ENCODE results near the gene UBE2I. TPM values are rescaled to one million over a fixed set of nuclear protein-coding genes. Genes with fewer than 3 reads are reported as not detected.

UBE2I gene
- polyA plus RNA-seq, 4 donors: 152 to 184 (median 163) TPM

- no peak for DNase-seq (ENCODE audit: low read depth in 4 of 4, low spot score in 2 of 4)
Measured at GRCh38 chr16:1311738-1312466, 2.5 kb downstream of the UBE2I start.

DNA sequence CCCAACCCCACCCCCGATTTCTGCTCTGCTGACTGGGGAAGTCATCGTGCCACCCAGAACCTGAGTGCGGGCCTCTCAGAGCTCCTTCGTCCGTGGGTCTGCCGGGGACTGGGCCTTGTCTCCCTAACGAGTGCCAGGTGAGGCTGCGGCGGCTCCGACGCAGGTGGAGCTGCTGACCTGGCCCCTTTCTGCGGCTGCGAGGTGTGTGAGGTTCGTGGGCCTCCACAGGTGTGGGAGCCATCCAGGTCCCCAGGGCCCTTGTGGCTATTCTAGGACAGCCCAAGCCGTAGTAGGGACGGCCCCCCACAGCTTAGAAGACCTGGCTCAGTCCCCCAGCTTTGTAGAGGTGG is 3.0 kb downstream of the UBE2I start:
- DNase-seq (ENCODE audit: low read depth in 4 of 4, low spot score in 2 of 4): no peak

DNA sequence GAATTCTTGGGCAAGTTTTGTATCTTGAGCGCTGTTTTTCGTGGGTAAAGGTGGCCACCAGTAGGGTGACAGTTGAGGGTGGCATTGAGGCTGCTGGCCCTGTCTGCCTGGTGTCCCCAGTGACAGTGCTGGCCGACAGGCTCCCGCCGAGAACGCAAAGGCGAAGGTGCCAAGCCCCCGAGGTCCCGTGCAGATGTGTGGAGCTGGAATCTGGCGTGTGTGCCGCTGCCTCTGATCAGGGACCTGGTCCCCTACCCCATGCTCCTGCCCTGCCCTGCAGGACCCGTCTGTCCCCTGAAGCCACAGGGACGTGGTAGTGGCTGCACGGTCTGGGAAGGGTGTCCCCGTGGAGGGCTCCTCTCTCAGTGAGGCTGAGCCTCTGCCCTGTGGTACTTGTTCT is 3.5 kb downstream of the UBE2I start:
- DNase-seq (ENCODE audit: low read depth in 4 of 4, low spot score in 2 of 4): no peak

DNA sequence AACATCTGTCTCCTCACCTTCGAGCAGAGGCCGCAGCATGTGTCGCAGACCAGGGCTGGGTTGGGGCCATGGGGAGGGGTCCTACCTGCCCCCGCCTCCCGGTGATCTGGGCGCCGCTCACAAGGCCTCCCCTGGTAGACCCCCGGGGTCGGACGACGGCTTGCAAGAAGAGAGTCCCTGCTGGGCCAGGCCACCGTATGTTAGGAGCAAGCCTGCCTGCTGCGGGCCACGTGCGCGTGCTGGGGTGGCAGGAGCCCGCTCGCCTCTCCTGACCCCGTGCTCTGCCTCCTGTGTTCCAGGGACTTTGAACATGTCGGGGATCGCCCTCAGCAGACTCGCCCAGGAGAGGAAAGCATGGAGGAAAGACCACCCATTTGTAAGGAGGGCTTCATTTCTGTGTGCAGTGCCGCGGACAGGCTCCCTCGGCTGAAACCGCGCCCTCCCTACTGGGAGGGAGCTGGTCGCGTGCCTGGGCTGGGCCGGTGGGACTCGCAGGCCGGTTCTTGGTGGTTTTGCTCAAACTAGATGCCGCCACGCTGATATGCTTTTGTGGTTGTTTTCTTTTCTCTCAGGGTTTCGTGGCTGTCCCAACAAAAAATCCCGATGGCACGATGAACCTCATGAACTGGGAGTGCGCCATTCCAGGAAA is 4.4 kb downstream of the UBE2I start:
- no peak for DNase-seq (ENCODE audit: low read depth in 4 of 4, low spot score in 2 of 4)

DNA sequence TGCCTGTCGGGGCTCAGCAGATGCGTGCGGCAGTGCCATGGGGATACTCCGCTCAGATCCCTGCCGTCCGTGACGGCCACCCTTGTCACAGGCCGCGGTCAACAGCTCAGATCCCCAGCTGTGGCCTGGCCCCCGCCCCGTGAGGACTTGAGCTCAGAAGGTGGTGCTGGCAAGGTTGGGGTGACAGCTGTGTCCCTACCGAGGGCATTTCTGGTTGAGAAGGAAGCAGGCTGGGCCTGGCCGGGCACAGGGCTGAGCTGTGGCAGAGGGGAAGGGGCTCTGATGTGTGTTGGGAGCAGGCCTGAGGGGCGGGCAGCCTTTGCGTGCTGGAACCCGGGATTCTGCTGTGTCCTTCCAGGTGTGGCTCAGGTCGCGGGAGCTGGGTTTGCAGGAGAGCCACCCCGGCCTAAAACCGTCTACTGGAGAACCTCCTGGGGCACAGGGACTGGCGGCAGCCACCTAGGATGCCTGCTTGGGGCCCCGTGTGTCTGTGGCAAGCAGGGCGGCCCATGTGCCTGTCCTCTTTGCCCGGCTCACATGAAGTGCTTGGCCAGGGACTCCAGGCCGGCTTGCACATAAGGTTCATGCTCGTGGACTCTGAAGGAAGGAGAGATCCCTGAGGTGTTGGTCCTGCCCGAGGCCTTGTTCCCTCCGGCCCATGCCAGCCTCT is 5.1 kb downstream of the UBE2I start:
- DNase-seq (ENCODE audit: low read depth in 4 of 4, low spot score in 2 of 4): no peak

- no peak for DNase-seq (ENCODE audit: low read depth in 4 of 4, low spot score in 2 of 4)
Measured at GRCh38 chr16:1315081-1316032, 5.9 kb downstream of the UBE2I start.

DNA sequence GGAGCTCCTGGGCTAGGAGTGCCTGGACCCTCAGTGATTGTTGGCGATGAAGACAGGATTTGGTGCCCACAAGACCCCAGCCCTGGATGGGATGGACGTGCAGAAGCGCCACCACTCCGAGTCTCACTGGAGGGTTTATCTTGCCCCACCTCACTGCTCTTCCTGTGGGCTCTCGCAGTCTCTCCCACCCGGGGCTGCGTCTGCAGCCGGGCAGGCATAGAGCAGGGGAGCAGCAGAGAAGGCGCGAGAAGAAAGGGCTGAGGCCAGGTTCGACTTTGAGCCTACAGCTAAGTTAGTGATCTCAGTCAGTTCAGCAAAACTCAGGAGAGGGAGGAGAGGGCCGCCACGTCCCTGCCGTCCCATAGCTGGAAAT is 6.6 kb downstream of the UBE2I start:
- DNase-seq (ENCODE audit: low read depth in 4 of 4, low spot score in 2 of 4): no peak

DNA sequence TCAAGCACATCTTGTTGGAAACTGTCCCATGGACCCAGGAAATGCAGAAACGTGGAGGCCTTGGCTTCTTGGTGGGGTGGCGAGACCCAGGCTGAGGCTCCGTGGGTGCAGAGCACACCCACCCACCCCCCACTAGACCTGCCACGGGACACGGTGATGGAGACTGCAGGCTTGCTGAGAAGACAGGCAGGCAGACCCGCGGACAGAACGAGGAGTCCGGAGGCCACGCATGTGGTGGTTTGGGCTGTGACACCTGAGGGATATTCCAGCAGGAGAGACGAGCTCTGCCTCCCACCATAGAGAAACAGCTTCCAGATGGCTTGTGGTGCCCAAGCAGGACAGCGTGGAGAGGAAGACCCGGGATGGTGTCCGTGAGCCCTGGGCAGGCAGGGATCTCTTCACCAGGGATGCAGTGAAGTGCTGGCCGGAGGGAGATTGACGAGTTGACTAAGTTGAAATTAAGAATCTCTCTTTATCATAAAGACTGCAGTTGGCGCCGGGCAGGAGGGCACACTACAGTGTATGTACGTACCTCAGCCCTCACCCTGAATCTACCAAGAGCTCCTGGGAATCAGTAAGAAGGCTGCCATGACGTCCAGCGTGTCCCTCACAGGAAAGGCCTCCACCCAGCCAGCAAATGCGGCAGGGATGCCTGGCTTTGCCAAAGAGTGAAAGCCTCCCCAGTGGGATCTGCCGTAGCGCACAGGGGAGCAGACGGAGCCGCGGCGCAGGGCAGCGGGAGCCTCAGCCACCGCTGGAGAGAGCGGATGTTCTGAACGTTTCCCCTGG is 8.2 kb downstream of the UBE2I start:
- no peak for DNase-seq (ENCODE audit: low read depth in 4 of 4, low spot score in 2 of 4)

- DNase-seq (ENCODE audit: low read depth in 4 of 4, low spot score in 2 of 4): no peak
Measured at GRCh38 chr16:1318268-1318545, 8.8 kb downstream of the UBE2I start.

GRCh38 chr16:1319041-1319440 is 9.6 kb downstream of the UBE2I start:
- no peak for DNase-seq (ENCODE audit: low read depth in 4 of 4, low spot score in 2 of 4)

DNA sequence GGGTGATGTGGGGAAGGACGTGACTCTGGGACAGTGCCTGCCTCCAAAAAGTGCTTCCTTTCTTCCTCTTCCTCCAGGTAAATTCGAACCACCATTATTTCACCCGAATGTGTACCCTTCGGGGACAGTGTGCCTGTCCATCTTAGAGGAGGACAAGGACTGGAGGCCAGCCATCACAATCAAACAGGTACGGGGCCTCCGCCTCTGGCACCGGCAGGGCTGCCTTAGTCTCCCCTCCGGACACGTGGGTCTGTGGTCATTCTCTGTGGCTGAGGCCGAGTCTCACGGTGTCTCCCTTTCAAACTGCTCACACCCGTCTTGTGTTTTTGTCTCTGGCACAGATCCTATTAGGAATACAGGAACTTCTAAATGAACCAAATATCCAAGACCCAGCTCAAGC is 10.7 kb downstream of the UBE2I start:
- no peak for DNase-seq (ENCODE audit: low read depth in 4 of 4, low spot score in 2 of 4)

DNA sequence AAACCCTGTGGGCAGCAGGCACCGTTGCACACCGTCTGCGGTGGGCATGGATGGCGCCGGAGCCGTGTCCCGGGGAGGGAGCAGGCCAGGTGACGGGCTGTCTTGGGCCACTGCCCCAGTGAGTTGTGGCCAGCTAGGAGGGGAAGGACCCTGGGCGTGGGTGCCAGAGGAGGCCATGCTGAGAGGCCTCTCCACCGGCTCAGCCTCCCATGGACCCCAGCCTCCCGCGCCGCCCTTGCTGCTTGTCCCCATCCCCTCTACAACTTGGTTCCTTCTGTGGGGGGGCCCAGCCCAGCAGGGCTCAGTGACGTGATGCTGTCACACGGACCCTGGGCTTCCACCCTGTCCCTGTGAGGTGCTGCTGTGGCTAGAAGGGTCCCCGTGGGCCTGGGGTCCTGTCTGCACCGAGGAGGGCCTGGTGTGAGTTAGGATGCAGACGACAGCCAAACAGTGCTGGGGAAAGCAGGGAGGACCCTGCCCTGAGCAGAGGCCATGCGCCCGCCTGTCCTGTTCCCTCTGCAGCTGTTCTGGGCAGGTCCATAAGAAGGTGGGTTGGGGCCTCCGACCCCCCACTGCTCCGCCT is 11.3 kb downstream of the UBE2I start:
- DNase-seq (ENCODE audit: low read depth in 4 of 4, low spot score in 2 of 4): no peak

DNA sequence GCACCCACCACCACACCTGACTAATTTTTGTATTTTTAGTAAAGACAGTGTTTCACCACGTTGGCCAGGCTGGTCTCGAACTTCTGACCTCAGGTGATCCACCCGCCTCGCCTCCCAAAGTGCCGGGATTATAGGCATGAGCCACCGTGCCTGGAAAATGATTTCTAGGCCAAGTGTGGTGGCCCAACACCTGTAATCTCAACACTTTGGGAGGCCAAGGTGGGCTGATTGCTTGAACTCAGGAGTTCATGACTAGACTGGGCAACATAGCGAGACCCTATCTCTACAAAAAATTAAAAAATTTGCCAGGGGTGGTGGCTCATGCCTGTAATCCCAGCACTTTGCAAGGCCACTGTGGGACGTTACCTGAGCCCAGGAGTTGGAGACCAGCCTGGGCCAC is 13.0 kb downstream of the UBE2I start:
- no peak for DNase-seq (ENCODE audit: low read depth in 4 of 4, low spot score in 2 of 4)

DNA sequence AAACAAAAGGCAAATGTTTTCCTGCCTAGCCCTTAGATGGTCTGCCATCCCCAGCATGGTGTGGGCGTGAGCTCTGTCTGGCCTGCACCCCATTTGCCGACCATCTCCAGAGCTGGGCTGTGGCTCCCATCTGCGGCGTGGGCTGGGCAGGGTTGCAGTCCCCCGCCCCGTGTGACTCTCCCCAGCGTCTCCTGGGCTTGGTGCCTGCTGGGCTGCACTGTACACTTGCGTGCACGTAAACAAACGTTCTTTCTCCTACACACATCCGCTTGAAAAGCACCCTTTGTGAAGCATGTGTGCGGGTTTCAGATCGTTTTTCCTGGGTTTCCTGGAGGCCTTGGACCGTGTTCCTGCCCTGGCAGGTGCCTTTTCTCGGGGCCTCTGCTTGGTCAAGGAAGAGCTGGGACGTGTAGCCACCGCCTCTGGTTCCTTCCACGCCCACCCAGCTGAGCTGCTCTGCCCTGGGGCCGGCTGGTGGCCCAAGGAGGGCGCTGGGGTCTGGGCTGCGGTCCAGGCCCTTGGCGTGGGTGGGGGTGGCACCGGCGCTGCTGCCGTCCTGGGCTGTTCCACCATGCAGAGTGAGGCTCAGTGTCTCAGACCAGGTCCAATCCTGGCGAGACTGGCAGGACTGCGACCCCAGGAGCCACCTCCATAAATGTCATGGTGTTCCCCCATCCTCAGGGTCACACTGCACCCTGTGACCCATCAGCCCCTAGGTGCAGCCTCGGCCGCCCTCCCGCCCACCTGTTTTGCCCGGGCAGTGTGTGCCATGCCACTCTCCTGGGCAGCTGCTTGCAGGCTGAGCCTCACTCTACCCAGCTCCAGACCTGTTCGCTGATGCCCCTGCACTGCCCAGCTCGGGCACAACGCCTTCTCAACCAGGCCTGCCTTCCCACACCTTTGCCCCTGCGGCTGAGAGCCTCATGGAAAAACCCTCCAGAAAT is 14.1 kb downstream of the UBE2I start:
- no peak for DNase-seq (ENCODE audit: low read depth in 4 of 4, low spot score in 2 of 4)

GRCh38 chr16:1324286-1324826 is 14.9 kb downstream of the UBE2I start:
- DNase-seq (ENCODE audit: low read depth in 4 of 4, low spot score in 2 of 4): no peak

DNA sequence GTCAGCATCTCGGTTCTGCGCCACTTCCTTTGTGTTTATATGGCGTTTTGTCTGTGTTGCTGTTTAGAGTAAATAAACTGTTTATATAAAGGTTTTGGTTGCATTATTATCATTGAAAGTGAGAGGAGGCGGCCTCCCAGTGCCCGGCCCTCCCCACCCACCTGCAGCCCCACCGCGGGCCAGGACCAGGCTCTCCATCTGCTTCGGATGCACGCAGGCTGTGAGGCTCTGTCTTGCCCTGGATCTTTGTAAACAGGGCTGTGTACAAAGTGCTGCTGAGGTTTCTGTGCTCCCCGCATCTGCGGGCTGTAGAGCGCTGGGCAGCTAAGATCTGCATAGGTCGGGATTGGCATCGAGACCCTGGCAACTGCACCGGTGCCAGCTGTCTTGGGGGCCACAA is 15.8 kb downstream of the UBE2I start:
- no peak for DNase-seq (ENCODE audit: low read depth in 4 of 4, low spot score in 2 of 4)

DNA sequence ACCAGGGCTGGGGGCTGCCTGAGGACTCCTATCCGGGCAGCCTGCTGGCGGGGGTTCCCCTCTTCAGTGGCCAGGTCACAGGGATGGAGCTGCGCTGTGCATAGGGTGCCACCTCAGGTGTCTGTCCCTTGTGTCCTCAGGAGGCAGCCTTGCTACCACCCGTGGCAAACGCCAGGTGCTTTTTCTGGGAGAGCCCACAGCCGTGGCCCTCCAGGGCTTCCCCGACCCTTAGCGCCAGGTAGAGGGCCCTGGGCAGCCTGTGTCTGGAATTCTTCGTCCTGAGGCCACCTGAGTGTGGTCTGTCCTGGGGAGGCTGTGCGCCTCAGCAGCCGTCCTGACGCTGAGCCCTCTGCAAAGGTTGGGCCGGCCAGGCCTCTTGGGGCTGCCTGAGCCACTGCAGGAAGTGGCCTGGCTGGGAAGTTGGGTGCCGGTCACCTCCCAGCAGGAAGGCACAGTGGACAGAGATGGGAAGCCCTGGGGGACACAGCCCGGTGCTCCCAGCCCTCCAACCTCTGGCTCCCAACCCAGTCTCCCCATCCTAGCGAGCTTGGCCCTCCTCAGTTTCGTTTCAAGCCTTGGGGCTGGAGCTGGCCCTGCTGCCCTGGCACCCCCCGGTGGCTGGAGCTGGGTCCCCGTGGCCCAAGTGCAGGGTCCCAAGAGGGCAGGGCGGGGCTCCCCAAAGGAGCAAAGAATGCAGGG is 16.4 kb downstream of the UBE2I start:
- no peak for DNase-seq (ENCODE audit: low read depth in 4 of 4, low spot score in 2 of 4)

GRCh38 chr16:1326391-1326790 is 17.0 kb downstream of the UBE2I start:
- DNase-seq (ENCODE audit: low read depth in 4 of 4, low spot score in 2 of 4): no peak
